Measurements from ENCODE around the gene FAR1.

FAR1 gene

DNA sequence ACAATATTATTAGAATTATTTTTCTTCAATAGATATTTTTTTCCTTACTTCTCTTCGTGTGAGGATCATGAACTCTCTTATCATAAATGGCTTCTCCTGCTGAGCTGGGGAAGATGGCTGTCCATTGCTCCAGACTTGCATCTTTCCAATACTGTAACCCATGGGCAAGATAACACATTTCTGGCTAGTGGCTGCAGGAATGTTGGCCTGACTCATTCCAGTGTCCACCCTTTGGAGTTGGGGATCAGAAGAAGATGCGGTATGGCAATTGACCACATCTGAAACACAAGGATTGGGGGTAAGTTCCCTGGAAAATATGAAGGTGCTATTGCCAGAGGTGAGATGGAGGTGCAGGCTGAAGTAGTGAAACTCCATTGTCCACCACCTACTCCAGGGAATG lies 92.8 kb downstream of the FAR1 start:
- Histone ChIP-seq H3K4ac (ENCODE audit: low read depth in 1 of 2, low read length in 2 of 2) (no peak overlapping the region), H4K91ac (ENCODE audit: low read length) (no peak overlapping the region), H2BK5ac (ENCODE audit: low read depth, low read length, poor library complexity, severe bottlenecking) (no peak overlapping the region), H2BK12ac (ENCODE audit: low read length in 2 of 2) (no peak overlapping the region), H3K9ac (ENCODE audit: low read length) (no peak overlapping the region), H2AK5ac (ENCODE audit: low read length, severe bottlenecking) (no peak overlapping the region), H3K79me1 (replicated peaks; ENCODE audit: low read length, poor library complexity, severe bottlenecking) (no peaks in the 10 kb centered on the region), H3K23ac (ENCODE audit: low read length in 2 of 2) (no peak overlapping the region), H2AFZ (ENCODE audit: low read depth, low read length) (no peak overlapping the region), H3K18ac (ENCODE audit: low read depth in 1 of 2, low read length in 2 of 2) (no peak overlapping the region), H2BK15ac (ENCODE audit: low read depth, poor library complexity, severe bottlenecking) (no peak overlapping the region), H3K27me3 (ENCODE audit: control insufficient read depth in 1 of 2, insufficient read depth in 1 of 2, low read length in 2 of 2) (peaks cover 5 to 9% of the 10 kb centered on the region in 2 experiments), H4K8ac (ENCODE audit: low read length) (no peak overlapping the region), H3K9me3 (ENCODE audit: control insufficient read depth, low read length) (no peaks in the 10 kb centered on the region), H3K27ac (ENCODE audit: low read length, poor library complexity, severe bottlenecking) (peak overlapping the region; percentile 6), H3K36me3 (ENCODE audit: control insufficient read depth in 1 of 2, insufficient read depth in 2 of 2, low read depth in 1 of 2, low read length in 2 of 2) (no peaks in the 10 kb centered on the region), H3K14ac (ENCODE audit: low read length in 2 of 2) (no peak overlapping the region), H3K4me2 (ENCODE audit: low read length, poor library complexity, severe bottlenecking) (no peak overlapping the region), H3K4me3 (ENCODE audit: insufficient read depth in 1 of 2, low read depth in 1 of 2, low read length in 2 of 2) (no peak overlapping the region), H3K4me1 (ENCODE audit: control insufficient read depth, insufficient read depth, low read depth, low read length) (peaks cover 3% of the 10 kb centered on the region), H2BK120ac (ENCODE audit: low read depth, low read length) (no peak overlapping the region)
- WGBS, result 88% methylated on average over 2 of the region's 2 CpGs
- no peak for DNase-seq

GRCh38 chr11:13761716-13762115 lies 93.2 kb downstream of the FAR1 start:
- Histone ChIP-seq H3K9me3 (ENCODE audit: control insufficient read depth, low read length) (no peaks in the 10 kb centered on the region), H3K14ac (ENCODE audit: low read length in 2 of 2) (no peak overlapping the region), H3K36me3 (ENCODE audit: control insufficient read depth in 1 of 2, insufficient read depth in 2 of 2, low read depth in 1 of 2, low read length in 2 of 2) (no peaks in the 10 kb centered on the region), H4K8ac (ENCODE audit: low read length) (no peak overlapping the region), H3K27me3 (ENCODE audit: control insufficient read depth in 1 of 2, insufficient read depth in 1 of 2, low read length in 2 of 2) (peaks cover 5 to 9% of the 10 kb centered on the region in 2 experiments), H3K4me1 (ENCODE audit: control insufficient read depth, insufficient read depth, low read depth, low read length) (peaks cover 3% of the 10 kb centered on the region), H3K79me1 (replicated peaks; ENCODE audit: low read length, poor library complexity, severe bottlenecking) (no peaks in the 10 kb centered on the region), H4K91ac (ENCODE audit: low read length) (no peak overlapping the region), H2BK5ac (ENCODE audit: low read depth, low read length, poor library complexity, severe bottlenecking) (no peak overlapping the region), H3K18ac (ENCODE audit: low read depth in 1 of 2, low read length in 2 of 2) (no peak overlapping the region), H3K23ac (ENCODE audit: low read length in 2 of 2) (no peak overlapping the region), H3K4ac (ENCODE audit: low read depth in 1 of 2, low read length in 2 of 2) (no peak overlapping the region), H2AFZ (ENCODE audit: low read depth, low read length) (no peak overlapping the region), H3K9ac (ENCODE audit: low read length) (no peak overlapping the region), H3K27ac (ENCODE audit: low read length, poor library complexity, severe bottlenecking) (no peak overlapping the region), H2BK15ac (ENCODE audit: low read depth, poor library complexity, severe bottlenecking) (no peak overlapping the region), H2BK12ac (ENCODE audit: low read length in 2 of 2) (no peak overlapping the region), H3K4me3 (ENCODE audit: insufficient read depth in 1 of 2, low read depth in 1 of 2, low read length in 2 of 2) (no peak overlapping the region), H3K4me2 (ENCODE audit: low read length, poor library complexity, severe bottlenecking) (no peak overlapping the region), H2BK120ac (ENCODE audit: low read depth, low read length) (no peak overlapping the region), H2AK5ac (ENCODE audit: low read length, severe bottlenecking) (no peak overlapping the region)
- 66% methylated on average over 2 of the region's 2 CpGs for WGBS
- no peak for DNase-seq

DNA sequence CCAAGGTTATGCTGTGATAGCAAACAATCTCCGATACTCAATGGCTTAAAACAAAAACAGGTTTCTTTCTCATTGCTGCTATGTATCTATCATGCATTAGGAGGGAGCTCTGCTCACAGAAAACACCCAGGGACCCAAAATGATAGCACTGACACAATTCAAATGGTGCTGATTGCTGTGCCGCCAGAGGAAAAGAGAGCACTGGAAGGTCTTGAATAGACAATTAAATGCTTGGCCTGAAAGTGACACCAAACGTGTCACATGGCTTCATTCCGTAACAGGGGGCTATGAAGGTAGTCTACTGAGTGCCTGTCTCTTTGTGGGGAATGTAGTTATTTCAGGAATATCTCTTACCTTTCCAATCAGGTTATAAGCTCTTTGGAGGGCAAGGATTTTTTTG lies 94.2 kb downstream of the FAR1 start:
- H2AK5ac ChIP-seq (ENCODE audit: low read length, severe bottlenecking), result no peak overlapping the region
- H3K27ac ChIP-seq (ENCODE audit: low read length, poor library complexity, severe bottlenecking), result no peak overlapping the region
- no peaks in the 10 kb centered on the region for H3K9me3 ChIP-seq (ENCODE audit: control insufficient read depth, low read length)
- no peak for DNase-seq
- no peak overlapping the region for H3K9ac ChIP-seq (ENCODE audit: low read length)
- no peak overlapping the region for H3K4ac ChIP-seq (ENCODE audit: low read depth in 1 of 2, low read length in 2 of 2)
- H2BK12ac ChIP-seq (ENCODE audit: low read length in 2 of 2), result no peak overlapping the region
- H3K4me2 ChIP-seq (ENCODE audit: low read length, poor library complexity, severe bottlenecking), result no peak overlapping the region
- no peak overlapping the region for H4K91ac ChIP-seq (ENCODE audit: low read length)
- H2BK120ac ChIP-seq (ENCODE audit: low read depth, low read length), result no peak overlapping the region
- H3K4me3 ChIP-seq (ENCODE audit: insufficient read depth in 1 of 2, low read depth in 1 of 2, low read length in 2 of 2), result no peak overlapping the region
- 84% methylated on average over 4 of the region's 4 CpGs for WGBS
- H4K8ac ChIP-seq (ENCODE audit: low read length), result no peak overlapping the region
- no peak overlapping the region for H3K18ac ChIP-seq (ENCODE audit: low read depth in 1 of 2, low read length in 2 of 2)
- no peak overlapping the region for H2BK5ac ChIP-seq (ENCODE audit: low read depth, low read length, poor library complexity, severe bottlenecking)
- no peak overlapping the region for H3K14ac ChIP-seq (ENCODE audit: low read length in 2 of 2)
- H2BK15ac ChIP-seq (ENCODE audit: low read depth, poor library complexity, severe bottlenecking), result no peak overlapping the region
- no peaks in the 10 kb centered on the region for H3K36me3 ChIP-seq (ENCODE audit: control insufficient read depth in 1 of 2, insufficient read depth in 2 of 2, low read depth in 1 of 2, low read length in 2 of 2)
- no peak overlapping the region for H3K23ac ChIP-seq (ENCODE audit: low read length in 2 of 2)
- H3K27me3 ChIP-seq (ENCODE audit: control insufficient read depth in 1 of 2, insufficient read depth in 1 of 2, low read length in 2 of 2), result peaks cover 5 to 9% of the 10 kb centered on the region in 2 experiments
- H2AFZ ChIP-seq (ENCODE audit: low read depth, low read length), result no peak overlapping the region
- no peaks in the 10 kb centered on the region for H3K79me1 ChIP-seq (replicated peaks; ENCODE audit: low read length, poor library complexity, severe bottlenecking)
- H3K4me1 ChIP-seq (ENCODE audit: control insufficient read depth, insufficient read depth, low read depth, low read length), result peaks cover 3% of the 10 kb centered on the region

GRCh38 chr11:13763341-13763740 lies 94.9 kb downstream of the FAR1 start:
- Histone ChIP-seq H2BK5ac (ENCODE audit: low read depth, low read length, poor library complexity, severe bottlenecking) (no peak overlapping the region), H2BK120ac (ENCODE audit: low read depth, low read length) (no peak overlapping the region), H3K9ac (ENCODE audit: low read length) (no peak overlapping the region), H2BK12ac (ENCODE audit: low read length in 2 of 2) (no peak overlapping the region), H3K23ac (ENCODE audit: low read length in 2 of 2) (no peak overlapping the region), H3K4ac (ENCODE audit: low read depth in 1 of 2, low read length in 2 of 2) (no peak overlapping the region), H3K27me3 (ENCODE audit: control insufficient read depth in 1 of 2, insufficient read depth in 1 of 2, low read length in 2 of 2) (peaks cover 5 to 15% of the 10 kb centered on the region in 2 experiments), H3K18ac (ENCODE audit: low read depth in 1 of 2, low read length in 2 of 2) (no peak overlapping the region), H4K91ac (ENCODE audit: low read length) (no peak overlapping the region), H3K27ac (ENCODE audit: low read length, poor library complexity, severe bottlenecking) (no peak overlapping the region), H3K79me1 (replicated peaks; ENCODE audit: low read length, poor library complexity, severe bottlenecking) (no peaks in the 10 kb centered on the region), H4K8ac (ENCODE audit: low read length) (no peak overlapping the region), H3K4me3 (ENCODE audit: insufficient read depth in 1 of 2, low read depth in 1 of 2, low read length in 2 of 2) (no peak overlapping the region), H2AK5ac (ENCODE audit: low read length, severe bottlenecking) (no peak overlapping the region), H3K36me3 (ENCODE audit: control insufficient read depth in 1 of 2, insufficient read depth in 2 of 2, low read depth in 1 of 2, low read length in 2 of 2) (no peaks in the 10 kb centered on the region), H3K14ac (ENCODE audit: low read length in 2 of 2) (no peak overlapping the region), H3K4me2 (ENCODE audit: low read length, poor library complexity, severe bottlenecking) (no peak overlapping the region), H2BK15ac (ENCODE audit: low read depth, poor library complexity, severe bottlenecking) (no peak overlapping the region), H3K9me3 (ENCODE audit: control insufficient read depth, low read length) (no peaks in the 10 kb centered on the region), H3K4me1 (ENCODE audit: control insufficient read depth, insufficient read depth, low read depth, low read length) (peaks cover 3% of the 10 kb centered on the region), H2AFZ (ENCODE audit: low read depth, low read length) (no peak overlapping the region)
- 90% methylated on average over 3 of the region's 3 CpGs for WGBS
- DNase-seq, result no peak

All from mesenchymal stem cell (in vitro differentiated cells and primary cell).